Pancreas (tissue), 10 donors: ENCODE data around the gene TOR1AIP2. TPM values are rescaled to one million over a fixed set of nuclear protein-coding genes. Genes with fewer than 3 reads are reported as not detected.
"Not testable (repeated sequence)": the region's sequence is repeated elsewhere in the genome, so short reads cannot be mapped to it uniquely, and the experiment has no call there.

Experiments used
- ATAC-seq, 4 donors: fragments of 200-7000 bp; cut with Tn5 transposase; one replicate each; pipeline versions ENCODE4 v1.8.0 to v1.9.1; 2020; ENCODE audit warnings: mild to moderate bottlenecking in 4 of 4, moderate library complexity in 4 of 4
- DNase-seq, 6 donors: peaks; one replicate each; pipeline ENCODE4 v3.0.0-alpha.2; 2020
- FAIRE-seq: peaks from 2 replicates; lab custom pipeline; 2012; peaks lifted over from hg19 to GRCh38; lab: Jason Lieb, UNC
- H3K27ac ChIP-seq, 4 donors: fragments of 200-600 bp; sonication (generic); 1 replicate in 3 of 4; 2 replicates in 1 of 4; pipeline versions ENCODE4 v1.5.0 to v1.8.0; 2020
- H3K27me3 ChIP-seq, 4 donors: fragments of 200-600 bp; one replicate each; pipeline ENCODE4 v1.8.0; 2021
- H3K36me3 ChIP-seq, 3 donors: fragments of 200-600 bp; sonication (generic) in 1 of 3; one replicate each; pipeline versions ENCODE4 v1.5.0 to v1.8.0; 2020 to 2021
- H3K4me1 ChIP-seq, 3 donors: fragments of 200-600 bp; one replicate each; pipeline ENCODE4 v1.8.0; 2021
- H3K4me3 ChIP-seq, 4 donors: fragments of 200-600 bp; sonication (generic) in 2 of 4; one replicate each; pipeline versions ENCODE4 v1.5.0 to v1.8.0; 2020 to 2021
- H3K9me3 ChIP-seq, 4 donors: fragments of 200-600 bp; one replicate each; pipeline ENCODE4 v1.8.0; 2021
- CTCF ChIP-seq, 4 donors: fragments of 200-600 bp; sonication (generic) in 3 of 4; IDR thresholded peaks; one replicate each; pipeline versions ENCODE4 v1.5.0 to v1.8.0; 2021; ENCODE audit warnings: antibody characterized with exemption in 4 of 4
- WGBS, 2 donors: extraction: QIAGEN DNeasy Blood & Tissue Kit; methylation state at CpG; one replicate each; pipeline ENCODE4 v1.1.7; 2013; 5-methylcytosine and 5-hydroxymethylcytosine counted together
- intact Hi-C, 3 donors: fragments of 100-400 bp; cut with DNase I; formaldehyde crosslinking; loops; one replicate each; pipeline versions ENCODE4 v1.11.1 to v1.14.2; 2022
- polyA plus RNA-seq, 2 donors: library from polyadenylated mRNA; stranded (reverse); fragments of 200-250 nt; gene quantifications; one replicate each; pipeline ENCODE4 v1.2.3, GENCODE V29; 2013
- total RNA-seq, 6 donors: library from RNA; stranded (reverse); fragmentation: NEBNext Ultra II Directional in 4 of 6; extraction: Animal tissue kit (Norgen Biotek cat#: 25700) in 4 of 6; gene quantifications; one replicate each; pipeline versions ENCODE4 v1.2.1 to v1.2.4, GENCODE V29; 2021 to 2023
- donor health status: healthy with polysubstance abuse.
- donor health status: DM: no; HTN: no; CAD: no; lungs with moderate emphysema.
- donor health status: DM: no; HTN: no; CAD: no.
- donor health status: control.
- donor health status: control.
- donor health status: Bipolar disorder and iron deficiency.
- donor health status: DM: yes; HTN: yes; CAD: no.
- donor health status: DM: no; HTN: no; CAD: no.
- donor health status: DM: no; HTN: no; CAD: no.
- donor health status: DM: yes; HTN: yes; CAD: no.

The TOR1AIP2 gene
- total and polyA plus RNA-seq, 8 donors: 9.7 to 69.4 (median 33.6) TPM

- Histone ChIP-seq H3K9me3 (no peaks in the 10 kb centered on the region), H3K4me3 (no peak overlapping the region), H3K4me1 (no peaks in the 10 kb centered on the region), H3K27ac (no peak overlapping the region), H3K27me3 (no peaks in the 10 kb centered on the region), H3K36me3 (peaks cover 0 to 32% (median 0%) of the 10 kb centered on the region in 3 donors)
- TF ChIP-seq CTCF (IDR thresholded peaks at IDR 0.05): no peak
- FAIRE-seq (no peak), ATAC-seq (no peak), DNase-seq (no peak)
- intact Hi-C loops: no loop called here
- 92 to 93% methylated on average over 3 of the region's 3 CpGs for WGBS, 2 donors
Observed at GRCh38 chr1:179860652-179861051, 17.0 kb downstream of the TOR1AIP2 start.

- Histone ChIP-seq H3K4me3 (no peak overlapping the region), H3K27me3 (no peaks in the 10 kb centered on the region), H3K36me3 (peaks cover 0 to 10% (median 0%) of the 10 kb centered on the region in 3 donors), H3K9me3 (no peaks in the 10 kb centered on the region), H3K4me1 (no peaks in the 10 kb centered on the region), H3K27ac (no peak overlapping the region)
- DNase-seq (no peak), ATAC-seq (no peak), FAIRE-seq (no peak)
- TF ChIP-seq CTCF (IDR thresholded peaks at IDR 0.05): no peak
- intact Hi-C loops: no loop called here
- WGBS, 2 donors: 91 to 93% methylated on average over 4 of the region's 4 CpGs
Observed at GRCh38 chr1:179857009-179857408, 20.6 kb downstream of the TOR1AIP2 start.

DNA sequence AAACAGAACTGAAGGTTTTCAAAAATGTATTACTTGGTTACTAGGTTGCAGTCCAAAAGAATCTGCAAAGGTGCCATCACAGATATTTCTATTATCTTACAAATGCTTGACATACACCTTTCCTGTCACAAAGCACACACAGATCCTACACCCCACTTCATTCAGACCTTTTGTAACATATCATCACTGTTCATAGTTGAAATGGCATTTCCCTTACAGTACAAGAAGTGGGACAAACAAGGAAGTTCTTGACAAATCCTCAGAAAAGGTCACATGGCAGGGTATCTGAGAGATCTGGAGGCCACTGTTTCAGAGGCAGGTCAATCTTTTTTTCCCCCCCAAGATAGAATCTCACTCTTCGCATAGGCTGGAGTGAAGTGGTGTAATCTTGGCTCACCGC is 21.3 kb downstream of the TOR1AIP2 start:
- Histone ChIP-seq H3K27me3 (no peaks in the 10 kb centered on the region), H3K27ac (no peak overlapping the region), H3K4me3 (no peak overlapping the region), H3K9me3 (no peaks in the 10 kb centered on the region), H3K36me3 (peaks cover 0 to 11% (median 0%) of the 10 kb centered on the region in 3 donors), H3K4me1 (no peaks in the 10 kb centered on the region)
- FAIRE-seq: no peak
- no peak for ATAC-seq
- WGBS, 2 donors: 94 to 97% methylated on average over 2 of the region's 2 CpGs
- TF ChIP-seq CTCF (IDR thresholded peaks at IDR 0.05): no peak
- DNase-seq: no peak
- intact Hi-C loops: no loop called here

DNA sequence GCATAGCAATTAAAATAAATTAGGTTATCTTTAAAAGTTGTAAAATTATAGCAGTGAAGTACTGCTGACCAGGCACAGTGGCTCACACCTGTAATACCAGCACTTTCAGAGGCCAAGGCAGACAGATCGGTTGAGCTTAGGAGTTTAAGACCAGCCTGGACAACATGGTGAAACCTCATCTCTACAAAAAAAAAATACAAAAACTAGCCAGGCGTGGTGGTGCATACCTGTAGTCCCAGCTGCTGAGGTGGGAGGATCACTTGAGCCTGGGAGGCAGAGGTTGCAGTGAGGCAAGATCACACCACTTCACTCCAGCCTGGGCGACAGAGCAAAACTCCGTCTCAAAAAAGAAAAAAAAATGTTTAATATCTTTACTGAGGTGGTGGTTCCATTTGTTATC is 21.8 kb downstream of the TOR1AIP2 start:
- FAIRE-seq, H3K27me3 ChIP-seq, H3K9me3 ChIP-seq, H3K4me3 ChIP-seq, H3K27ac ChIP-seq, intact Hi-C loops, DNase-seq, H3K4me1 ChIP-seq, ATAC-seq: not testable (repeated sequence)
- H3K36me3 ChIP-seq: peaks cover 0 to 15% (median 2%) of the 10 kb centered on the region in 3 donors
- WGBS, 2 donors: 94 to 98% methylated on average over 4 of the region's 4 CpGs

DNA sequence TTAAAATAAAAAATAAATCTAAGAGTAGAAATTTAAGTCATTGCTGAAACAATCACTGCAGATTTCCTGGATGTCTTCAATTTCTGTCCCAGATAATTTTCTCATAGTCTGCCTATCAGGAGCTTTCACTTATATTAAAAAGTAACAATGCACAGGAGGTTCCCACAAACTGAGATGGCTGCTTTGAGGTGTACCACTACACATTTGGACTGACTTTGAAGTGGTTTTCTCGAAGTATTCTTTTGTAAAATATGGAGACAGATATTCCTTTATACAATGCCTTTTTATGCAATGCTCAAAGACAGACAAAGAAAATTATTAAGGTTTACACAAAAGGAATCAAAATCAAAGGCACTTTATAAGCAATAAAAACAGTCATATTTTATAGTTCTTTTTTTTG is 24.5 kb downstream of the TOR1AIP2 start:
- no peak for DNase-seq
- WGBS, 2 donors: 90 to 96% methylated on average over 1 of the region's 1 CpG
- no peak overlapping the region for H3K27ac ChIP-seq
- no peaks in the 10 kb centered on the region for H3K27me3 ChIP-seq
- no peak for FAIRE-seq
- intact Hi-C loops: no loop called here
- TF ChIP-seq CTCF (IDR thresholded peaks at IDR 0.05): no peak
- H3K36me3 ChIP-seq: peaks cover 0 to 31% (median 5%) of the 10 kb centered on the region in 3 donors
- ATAC-seq: no peak
- no peak overlapping the region for H3K4me3 ChIP-seq
- H3K9me3 ChIP-seq: no peaks in the 10 kb centered on the region
- H3K4me1 ChIP-seq: no peaks in the 10 kb centered on the region
